K562 (cell line): ENCODE data around the gene RNMT. TPM values are rescaled to one million over a fixed set of nuclear protein-coding genes. Genes with fewer than 3 reads are reported as not detected.

Experiments used
- ARHGAP35 ChIP-seq: fragments of 450-650 bp; IDR thresholded peaks from 2 replicates; pipeline ENCODE4 v1.6.1; 2018; ENCODE audit not compliant: partially characterized antibody
- BMI1 ChIP-seq: fragments of 150-350 bp; IDR thresholded peaks from 2 replicates; pipeline ENCODE4 v1.6.1; 2014; ENCODE audit warnings: low read length
- E2F8 ChIP-seq: fragments of 450-650 bp; IDR thresholded peaks from 2 replicates; pipeline ENCODE4 v1.7.1; 2018; ENCODE audit warnings: mild to moderate bottlenecking, low read depth; ENCODE audit not compliant: partially characterized antibody
- EGR1 ChIP-seq: fragments of 450-650 bp; conservative IDR thresholded peaks from 2 replicates; pipeline ENCODE4 v1.6.1; 2017; ENCODE audit warnings: mild to moderate bottlenecking
- FOXM1 ChIP-seq, 2 experiments: fragments of 450-650 bp in 1 of 2; sonication (generic) in 1 of 2; formaldehyde crosslinking in 1 of 2; IDR thresholded peaks; 2 replicates each; pipeline versions ENCODE4 v1.6.1 to v1.9.0; 2017 to 2022; ENCODE audit warnings: low read depth in 2 of 2, mild to moderate bottlenecking in 2 of 2, missing genetic modification reagents in 1 of 2, moderate library complexity in 1 of 2
- MAX ChIP-seq: sonication (generic); formaldehyde crosslinking; IDR thresholded peaks from 2 replicates; pipeline ENCODE4 v1.9.0; 2022; ENCODE audit warnings: mild to moderate bottlenecking, missing genetic modification reagents
- NR2F6 ChIP-seq: fragments of 450-650 bp; formaldehyde crosslinking; IDR thresholded peaks from 2 replicates; pipeline ENCODE4 v1.4.0; 2020; ENCODE audit warnings: mild to moderate bottlenecking
- PML ChIP-seq: IDR thresholded peaks from 2 replicates; pipeline ENCODE4 v1.6.1; 2012; ENCODE audit warnings: low read length, inconsistent platforms
- SNRNP70 ChIP-seq: fragments of 200-400 bp; formaldehyde crosslinking; optimal IDR thresholded peaks from 2 replicates; pipeline ENCODE3; 2017; ENCODE audit warnings: low read depth, low read length
- TSC22D4 ChIP-seq: fragments of 450-650 bp; IDR thresholded peaks from 2 replicates; pipeline ENCODE4 v1.6.1; 2016; ENCODE audit warnings: missing genetic modification characterization, missing biosample characterization, control low read depth
- ZBTB26 ChIP-seq: fragments of 450-650 bp; formaldehyde crosslinking; IDR thresholded peaks from 2 replicates; pipeline ENCODE4 v1.4.0; 2022; ENCODE audit warnings: missing genetic modification characterization
- ZBTB7A ChIP-seq: IDR thresholded peaks from 2 replicates; pipeline ENCODE4 v1.6.1; 2011; ENCODE audit warnings: low read depth, mild to moderate bottlenecking, low read length, moderate library complexity, borderline replicate concordance; ENCODE audit not compliant: control insufficient read depth
- ZNF41 ChIP-seq: fragments of 250-450 bp; sonication (Bioruptor Pico); conservative IDR thresholded peaks from 2 replicates; pipeline ENCODE4 v1.4.0; 2020; ENCODE audit warnings: mild to moderate bottlenecking
- ZNF668 ChIP-seq: fragments of 250-450 bp; sonication (Bioruptor Pico); IDR thresholded peaks from 2 replicates; pipeline ENCODE4 v1.8.0; 2022; ENCODE audit warnings: mild to moderate bottlenecking, inconsistent platforms
- ZNF830 ChIP-seq: fragments of 250-450 bp; sonication (Bioruptor Pico); IDR thresholded peaks from 2 replicates; pipeline ENCODE4 v1.5.0; 2021; ENCODE audit warnings: mild to moderate bottlenecking
- polyA plus RNA-seq, 8 experiments: library from polyadenylated mRNA; depleted of rRNA in 4 of 8; stranded (reverse) in 5 of 8; unstranded in 3 of 8; fragments of >200 nt; fragmentation: Nextera tagmentation in 2 of 8; fragmentation: Illumina TruSeq in 1 of 8; extraction: Ambion mirVana in 2 of 8; extraction: Trizol in 1 of 8; gene quantifications; 2 replicates each; pipeline versions ENCODE4 v1.2.1 to v1.2.3, GENCODE V29; 2011 to 2014; ENCODE audit warnings: inconsistent platforms in 1 of 8, missing spikeins in 1 of 8
- total RNA-seq, 7 experiments: library from RNA; depleted of rRNA in 6 of 7; stranded (reverse); fragments of >200 nt in 6 of 7; fragmentation: Illumina TruSeq in 2 of 7; extraction: Trizol in 2 of 7; gene quantifications; 2 replicates each; pipeline versions ENCODE4 v1.2.1 to v1.2.3, GENCODE V29; 2011 to 2021; ENCODE audit warnings: low replicate concordance in 1 of 7
- TF ChIP-seq, protein P1 (sequence below): fragments of 250-450 bp; sonication (Bioruptor Pico); IDR thresholded peaks from 2 replicates; pipeline ENCODE4 v1.9.0; 2021; ENCODE audit warnings: mild to moderate bottlenecking, inconsistent platforms

RNMT gene
- total and polyA plus RNA-seq, 9 of the 15 experiments (the other 6 are each of a cell fraction or from before 2014, with no cell fraction given), result 20.2 to 63.4 (median 34.1) TPM

DNA sequence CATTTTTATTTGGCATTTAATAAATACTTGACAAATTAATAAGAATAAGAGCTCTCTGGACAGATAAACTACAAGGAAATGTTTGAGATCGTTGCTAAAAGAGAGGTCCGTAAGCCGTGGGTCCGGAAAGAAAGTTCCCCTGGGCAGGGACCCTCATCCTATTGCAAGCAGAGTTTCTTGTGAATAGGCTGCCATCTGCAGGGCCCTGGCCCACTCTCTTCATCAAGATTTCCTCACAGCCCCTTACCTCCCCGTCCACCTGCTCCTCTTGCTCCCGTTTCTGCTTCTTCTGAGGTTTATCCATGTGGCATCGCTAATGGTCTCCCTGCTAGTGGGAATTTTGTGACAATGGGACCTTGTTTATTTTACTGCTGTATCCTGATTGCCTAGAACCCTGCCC lies 67.3 kb downstream of the RNMT start (continued):
- TF ChIP-seq MAX (CRISPR knock-in tag) (no peak), TSC22D4 (tag) (no peak), ZNF41 (CRISPR knock-in tag) (no peak), SNRNP70 (no peak), EGR1 (no peak), E2F8 (no peak), ZNF668 (CRISPR knock-in tag) (no peak), FOXM1 (IDR thresholded peaks at IDR 0.05; ENCODE audit: low read depth) (no peak), FOXM1 (CRISPR knock-in tag; IDR thresholded peaks at IDR 0.05; ENCODE audit: low read depth) (no peak), NR2F6 (no peak), ZBTB26 (no peak), ZNF830 (no peak), ARHGAP35 (no peak), BMI1 (no peak), PML (no peak), ZBTB7A (no peak)
- TF ChIP-seq, protein P1, sequence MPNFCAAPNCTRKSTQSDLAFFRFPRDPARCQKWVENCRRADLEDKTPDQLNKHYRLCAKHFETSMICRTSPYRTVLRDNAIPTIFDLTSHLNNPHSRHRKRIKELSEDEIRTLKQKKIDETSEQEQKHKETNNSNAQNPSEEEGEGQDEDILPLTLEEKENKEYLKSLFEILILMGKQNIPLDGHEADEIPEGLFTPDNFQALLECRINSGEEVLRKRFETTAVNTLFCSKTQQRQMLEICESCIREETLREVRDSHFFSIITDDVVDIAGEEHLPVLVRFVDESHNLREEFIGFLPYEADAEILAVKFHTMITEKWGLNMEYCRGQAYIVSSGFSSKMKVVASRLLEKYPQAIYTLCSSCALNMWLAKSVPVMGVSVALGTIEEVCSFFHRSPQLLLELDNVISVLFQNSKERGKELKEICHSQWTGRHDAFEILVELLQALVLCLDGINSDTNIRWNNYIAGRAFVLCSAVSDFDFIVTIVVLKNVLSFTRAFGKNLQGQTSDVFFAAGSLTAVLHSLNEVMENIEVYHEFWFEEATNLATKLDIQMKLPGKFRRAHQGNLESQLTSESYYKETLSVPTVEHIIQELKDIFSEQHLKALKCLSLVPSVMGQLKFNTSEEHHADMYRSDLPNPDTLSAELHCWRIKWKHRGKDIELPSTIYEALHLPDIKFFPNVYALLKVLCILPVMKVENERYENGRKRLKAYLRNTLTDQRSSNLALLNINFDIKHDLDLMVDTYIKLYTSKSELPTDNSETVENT, result no peak
